ENCODE results near the gene IRF3.
A peak's percentile ranks its signal among the peaks of the same experiment; 100 is the strongest.

The IRF3 gene

DNA sequence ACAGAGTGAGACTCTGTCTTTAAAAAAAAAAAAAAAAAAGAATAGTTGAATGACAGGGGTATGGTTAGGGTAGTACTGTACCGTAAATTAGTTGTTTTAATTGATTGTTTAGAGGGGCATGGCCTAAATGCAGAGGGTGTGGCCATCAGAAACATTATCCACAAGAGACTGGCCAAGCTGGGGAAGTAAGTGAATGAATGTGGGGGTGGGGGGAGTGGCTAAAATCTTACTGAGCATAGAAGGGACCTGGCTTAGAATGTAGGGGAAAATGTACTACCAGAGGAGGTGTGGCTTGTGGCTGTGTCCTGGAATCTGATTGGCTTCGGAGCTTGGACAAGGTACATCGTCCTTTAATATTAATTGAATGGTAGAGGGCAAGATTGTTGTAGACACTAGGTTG is 3.9 kb upstream of the IRF3 start:
- DNase-seq (ENCODE audit: low read depth in 2 of 2), result no peak

DNA sequence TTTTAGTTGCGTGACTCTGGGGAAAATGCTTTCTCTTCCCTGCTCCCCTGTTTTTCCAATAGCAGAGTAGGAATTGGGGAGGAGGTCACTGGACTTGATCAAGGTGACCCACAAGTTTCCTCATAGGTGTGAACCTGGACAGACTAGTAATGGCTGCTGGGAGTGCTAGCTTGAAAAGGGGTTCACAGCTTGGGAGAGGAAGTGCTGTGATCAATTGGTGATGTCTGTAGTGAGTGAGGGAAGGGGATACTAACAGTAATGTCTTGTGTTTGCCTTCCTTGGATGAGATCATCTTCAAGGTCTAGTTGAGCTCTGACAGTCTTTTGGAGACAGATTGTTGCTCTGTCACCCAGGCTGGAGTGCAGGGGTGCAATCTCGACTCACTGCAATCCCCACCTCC is 1.8 kb upstream of the IRF3 start:
- DNase-seq (ENCODE audit: low read depth in 2 of 2), result no peak

DNA sequence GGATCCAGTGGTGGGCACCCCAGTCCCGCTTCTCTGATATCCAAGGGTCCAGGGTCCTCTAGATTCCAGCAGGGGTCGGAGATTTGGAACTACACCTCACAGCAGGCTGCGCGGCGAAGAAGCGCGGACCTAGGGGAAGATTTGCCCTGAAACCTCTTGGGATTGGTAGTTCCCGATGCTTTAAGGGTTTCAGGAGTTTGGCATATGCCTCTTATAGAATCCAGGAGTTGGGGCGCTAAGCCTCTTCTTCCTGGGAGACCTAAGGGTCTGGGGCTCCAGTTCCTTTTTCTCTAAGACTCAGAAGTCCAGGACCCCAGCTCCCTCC is 425 bp upstream of the IRF3 start:
- no peak for DNase-seq (ENCODE audit: low read depth in 2 of 2)

DNA sequence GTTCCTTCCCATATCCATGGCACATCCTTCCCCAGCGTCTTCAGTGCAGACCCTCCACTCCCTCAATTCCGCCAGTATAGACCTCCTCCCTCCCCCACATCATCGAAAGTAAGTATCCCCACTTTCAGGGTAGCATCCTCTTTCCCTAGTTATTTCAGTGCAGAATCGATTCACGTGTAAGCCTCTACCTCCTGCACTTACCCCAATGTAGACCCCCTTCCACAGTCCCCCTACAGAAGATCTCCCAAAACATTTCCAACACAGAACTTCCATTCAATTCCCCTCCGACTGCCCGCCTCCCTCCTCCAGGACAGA is 664 bp downstream of the IRF3 start:
- no peak for DNase-seq (ENCODE audit: low read depth in 2 of 2)

DNA sequence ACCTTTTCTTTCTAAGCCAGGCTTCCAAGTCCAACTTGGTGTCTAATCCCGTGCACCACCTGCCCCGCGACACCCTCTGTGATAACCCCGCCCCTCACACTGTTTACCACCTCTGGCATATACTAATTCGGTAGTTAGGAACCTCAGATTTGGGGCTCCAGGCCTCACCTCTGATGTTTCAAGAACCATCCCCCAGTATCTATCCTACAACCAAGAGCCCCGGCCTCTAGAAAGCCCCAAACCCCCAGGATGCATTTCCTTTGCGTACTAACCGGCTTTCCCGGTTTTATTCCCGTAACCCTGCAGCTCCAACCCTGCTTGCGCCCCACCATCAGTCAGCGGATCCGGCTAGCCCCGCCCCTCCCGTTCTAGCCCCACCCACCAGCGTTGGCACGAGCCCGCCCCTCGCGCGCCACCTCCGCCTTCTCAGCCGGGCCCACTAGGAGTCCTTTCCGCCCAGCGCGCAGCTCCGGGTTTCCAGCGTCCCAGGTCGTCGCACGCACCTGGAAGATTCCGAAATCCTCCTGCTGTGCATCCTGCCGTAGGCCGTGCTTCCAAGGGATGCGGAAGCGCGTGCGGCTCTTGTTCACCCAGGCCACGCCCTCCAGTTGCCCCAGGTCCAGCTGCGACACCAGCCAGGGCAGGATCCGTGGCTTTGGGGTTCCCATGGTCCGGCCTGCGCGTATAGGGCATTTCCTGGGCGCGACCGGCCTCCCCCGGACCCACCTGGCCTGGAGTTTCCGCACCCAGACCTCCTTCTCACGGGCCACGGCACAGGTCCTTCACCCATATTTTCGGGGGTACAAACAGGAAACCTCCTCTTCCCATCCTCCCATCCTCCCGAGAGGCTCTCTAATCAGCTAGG is 1.3 kb downstream of the IRF3 start:
- peak; percentile 83 to 96 for DNase-seq (ENCODE audit: low read depth in 2 of 2)

DNA sequence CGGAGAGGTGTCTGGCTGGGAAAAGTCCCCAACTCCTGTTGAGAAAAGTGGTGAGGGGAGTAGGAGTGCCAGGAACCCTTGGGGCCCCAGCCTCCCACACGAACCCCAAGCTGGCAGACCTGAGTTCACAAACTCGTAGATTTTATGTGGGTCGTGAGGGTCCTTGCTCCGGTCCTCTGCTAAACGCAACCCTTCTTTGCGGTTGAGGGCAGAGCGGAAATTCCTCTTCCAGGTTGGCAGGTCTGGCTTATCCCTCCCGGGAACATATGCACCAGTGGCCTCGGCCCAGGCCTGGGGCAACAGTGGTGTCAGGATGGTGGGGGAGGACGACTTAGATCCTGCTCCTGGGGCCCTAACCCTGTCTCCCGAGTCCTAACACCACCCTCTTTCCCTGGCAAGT is 2.4 kb downstream of the IRF3 start:
- no peak for DNase-seq (ENCODE audit: low read depth in 2 of 2)

DNA sequence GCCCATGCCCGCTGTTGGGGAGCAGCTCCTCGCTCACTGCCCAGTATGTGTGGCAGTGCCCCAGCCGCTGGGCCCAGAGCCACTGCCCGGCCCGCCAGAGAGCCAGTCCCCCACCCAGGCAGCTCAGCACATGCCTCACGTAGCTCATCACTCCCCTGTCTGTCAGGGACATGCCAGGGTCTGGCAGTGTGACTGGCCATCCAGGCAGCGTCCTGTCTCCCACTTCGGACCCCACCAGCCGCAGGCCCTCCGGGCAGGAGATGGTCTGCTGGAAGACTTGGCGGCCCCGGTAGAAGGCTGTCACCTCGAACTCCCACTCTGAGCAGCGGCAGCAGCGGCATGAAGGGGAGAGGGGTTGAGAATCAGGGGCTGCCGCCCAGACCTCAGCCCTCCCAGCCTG is 3.6 kb downstream of the IRF3 start:
- DNase-seq (ENCODE audit: low read depth in 2 of 2), result no peak

DNA sequence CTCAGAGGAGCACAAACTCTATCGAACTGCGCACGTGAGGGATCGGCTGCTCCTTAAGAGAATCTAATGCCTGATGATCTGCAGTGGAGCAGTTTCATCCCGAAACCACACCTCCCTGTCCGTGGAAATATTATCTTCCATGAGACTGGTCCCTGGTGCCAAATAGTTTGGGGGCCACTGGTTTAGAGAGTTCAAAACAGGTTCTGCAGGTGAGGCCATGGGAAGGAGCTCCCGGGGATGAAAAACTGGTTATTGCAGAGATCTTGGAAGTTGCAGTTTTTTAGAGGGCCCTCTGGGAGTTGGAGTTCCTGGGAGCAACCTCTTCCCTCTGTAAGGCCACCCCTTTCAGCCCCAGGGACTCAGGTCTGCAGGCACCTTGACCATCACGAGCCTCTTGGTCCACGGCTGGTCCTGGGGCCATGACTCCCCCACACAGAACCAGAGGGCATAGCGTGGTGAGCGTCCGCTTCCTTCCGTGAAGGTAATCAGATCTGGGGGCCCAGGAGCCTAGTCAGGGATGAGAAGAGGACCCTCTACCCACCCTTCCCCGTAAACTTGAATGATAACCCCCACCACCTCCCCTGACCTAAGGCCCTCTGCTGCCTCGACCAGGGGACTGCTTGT is 5.2 kb downstream of the IRF3 start:
- DNase-seq (ENCODE audit: low read depth in 2 of 2), result no peak

DNA sequence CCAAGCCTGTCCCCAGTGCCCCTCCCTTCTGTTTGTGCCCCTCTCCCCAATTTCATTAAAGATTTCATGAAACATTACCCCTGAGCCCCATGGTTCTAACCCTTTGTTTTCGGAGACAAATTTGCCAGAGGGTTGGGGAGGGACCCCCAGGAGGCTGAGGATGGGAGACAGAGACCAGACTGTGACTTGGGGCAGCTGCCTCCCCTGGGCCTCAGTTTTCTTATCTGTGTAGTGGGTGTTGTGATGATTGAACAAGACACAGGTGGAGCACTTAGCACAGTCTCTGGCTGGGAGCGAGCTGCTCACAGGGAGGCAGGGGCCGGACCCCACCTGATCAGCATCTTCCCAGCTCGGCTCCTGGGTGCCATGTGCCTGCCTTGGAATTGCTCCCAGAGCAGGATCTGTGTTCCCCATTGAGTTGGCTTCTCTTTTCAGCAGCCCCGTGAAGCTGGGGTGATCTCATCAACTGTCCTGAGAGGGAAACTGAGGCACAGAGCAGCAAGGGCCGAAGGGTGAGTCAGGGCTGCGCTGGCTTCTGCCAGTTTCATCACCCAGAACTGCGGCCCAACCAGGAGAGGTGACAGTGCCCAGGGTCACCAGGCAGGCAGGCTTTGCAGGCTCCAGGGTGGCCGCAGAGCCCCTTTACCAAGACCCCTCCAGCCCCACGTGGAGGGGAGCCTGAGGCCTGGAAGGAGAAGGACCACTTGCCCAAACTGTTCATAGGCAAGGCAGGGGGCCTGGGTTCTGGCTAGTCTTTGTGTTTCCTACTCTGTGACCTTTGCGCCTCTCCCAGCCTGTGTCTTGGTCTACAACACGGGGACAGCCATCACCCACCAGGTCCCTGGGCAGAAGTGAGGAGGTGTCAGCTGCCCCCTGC is 6.9 kb downstream of the IRF3 start:
- DNase-seq (ENCODE audit: low read depth in 2 of 2), result no peak

DNA sequence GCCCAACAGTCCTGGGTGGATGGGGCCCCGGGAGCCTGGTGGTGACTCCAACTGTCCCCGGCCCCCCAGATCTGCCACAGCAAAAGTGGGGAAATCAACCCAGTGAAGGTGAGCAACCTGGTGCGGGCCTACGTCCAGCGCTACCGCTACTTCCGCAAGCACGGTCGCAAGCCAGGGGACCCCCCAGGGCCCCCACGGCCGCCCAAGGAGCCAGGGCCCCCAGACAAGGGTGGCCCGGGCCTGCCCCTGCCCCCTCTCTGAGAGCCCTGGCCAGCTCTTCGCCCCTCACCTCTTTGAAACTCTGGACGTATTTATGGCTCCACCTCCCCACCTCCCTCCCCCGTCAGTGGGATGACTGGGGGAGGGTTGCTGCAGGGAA is 7.5 kb downstream of the IRF3 start:
- DNase-seq (ENCODE audit: low read depth in 2 of 2), result no peak

DNA sequence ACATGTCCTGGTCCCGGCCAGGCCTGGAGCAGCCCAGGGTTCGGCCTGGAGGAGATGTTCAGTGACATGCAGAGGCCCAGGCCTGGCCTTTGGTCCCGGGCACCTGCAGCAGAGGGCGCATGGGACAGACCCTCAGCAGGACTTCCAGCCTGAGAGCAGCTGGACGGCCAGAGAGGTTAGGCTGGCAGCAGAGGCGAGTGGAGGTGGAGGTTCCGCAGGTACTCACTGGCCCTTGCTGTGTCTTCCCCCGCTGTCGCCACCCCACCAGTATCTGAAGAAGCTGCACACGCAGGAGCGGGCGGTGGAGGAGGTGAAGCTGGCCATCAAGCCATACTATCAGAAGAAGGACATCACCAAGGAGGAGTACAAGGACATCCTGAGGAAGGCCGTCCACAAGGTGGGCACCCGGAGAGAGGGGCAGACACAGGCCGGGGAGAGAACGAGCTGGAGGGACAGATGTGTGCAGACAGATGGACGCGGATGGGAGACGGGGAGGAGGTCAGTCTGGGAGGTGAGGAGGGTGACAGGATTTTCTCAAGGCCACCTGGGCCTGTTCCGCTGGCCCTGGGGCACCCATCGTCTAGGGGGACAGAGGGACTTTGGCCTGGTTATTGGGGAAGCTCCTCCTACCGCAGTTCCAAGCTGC is 8.0 kb downstream of the IRF3 start:
- no peak for DNase-seq (ENCODE audit: low read depth in 2 of 2)

DNA sequence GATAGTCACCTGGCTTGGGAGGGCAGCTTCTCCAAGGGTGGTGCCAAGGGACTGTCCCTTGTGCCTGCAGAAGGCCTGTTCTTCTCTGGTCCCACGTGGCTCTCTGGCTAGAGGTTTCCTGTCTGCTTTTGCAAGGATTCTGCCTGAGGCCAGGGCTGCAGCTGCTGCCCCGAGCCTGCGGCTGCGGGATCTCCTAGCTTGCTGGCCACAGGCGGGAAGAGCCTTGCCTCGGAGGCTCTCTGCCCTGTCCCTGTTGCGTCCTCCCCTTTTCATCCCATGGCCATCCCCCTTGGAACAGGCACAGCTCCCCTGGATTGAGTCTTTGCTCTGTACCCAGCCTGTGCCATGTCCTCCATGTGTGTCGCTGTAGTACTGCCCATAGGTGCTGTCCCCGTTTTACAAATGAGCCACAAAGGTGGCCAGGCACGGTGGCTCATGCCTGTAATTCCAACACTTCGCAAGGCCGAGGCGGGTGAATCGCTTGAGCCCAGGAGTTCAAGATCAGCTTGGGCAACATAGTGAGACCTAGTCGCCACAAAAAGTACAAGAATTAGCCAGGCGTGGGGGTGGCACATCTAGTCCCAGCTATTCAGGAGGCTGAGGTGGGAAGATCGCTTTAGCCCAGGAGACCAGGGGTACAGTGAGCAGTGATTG is 9.1 kb downstream of the IRF3 start:
- DNase-seq (ENCODE audit: low read depth in 2 of 2), result no peak

DNA sequence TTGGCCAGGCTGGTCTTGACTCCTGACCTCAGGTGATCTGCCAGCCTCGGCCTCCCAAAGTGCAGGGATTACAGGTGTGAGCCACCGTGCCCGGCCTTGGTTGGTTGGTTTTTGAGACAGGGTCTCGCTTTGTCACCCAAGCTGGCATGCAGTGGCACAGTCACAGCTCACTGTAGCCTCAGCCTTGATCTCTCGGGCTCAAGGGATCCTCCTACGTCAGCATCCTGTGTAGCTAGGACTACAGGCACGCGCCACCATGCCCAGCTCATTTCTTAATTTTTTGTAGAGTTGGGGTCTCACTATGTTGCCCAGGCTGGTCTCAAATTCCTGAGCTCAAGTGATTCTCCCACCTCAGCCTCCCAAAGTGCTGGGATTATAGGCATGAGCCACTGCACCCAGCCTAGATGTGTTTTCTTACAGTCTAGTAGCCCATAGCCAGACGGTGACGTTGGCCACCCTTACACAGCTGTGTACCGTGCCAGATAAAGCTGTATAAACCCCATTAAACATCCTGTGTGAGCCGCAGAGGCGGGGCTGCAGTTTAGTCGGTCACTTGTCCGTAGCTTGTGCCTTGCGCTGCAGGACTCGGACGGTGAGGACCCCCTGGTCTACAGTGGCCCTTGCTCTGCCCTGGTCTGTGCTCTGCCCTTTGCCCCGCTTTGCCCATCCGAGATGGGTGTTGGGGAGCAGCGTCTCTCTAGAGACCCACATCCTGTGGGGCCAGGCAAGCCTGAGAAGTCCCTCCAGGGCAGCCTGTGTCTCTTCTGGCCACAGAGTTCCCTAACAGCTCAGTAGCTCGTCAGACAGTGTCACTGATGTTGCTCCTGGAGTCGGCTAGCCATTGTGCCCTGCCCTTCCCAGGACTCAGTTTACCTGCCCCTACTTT is 9.8 kb downstream of the IRF3 start:
- DNase-seq (ENCODE audit: low read depth in 2 of 2), result no peak

DNA sequence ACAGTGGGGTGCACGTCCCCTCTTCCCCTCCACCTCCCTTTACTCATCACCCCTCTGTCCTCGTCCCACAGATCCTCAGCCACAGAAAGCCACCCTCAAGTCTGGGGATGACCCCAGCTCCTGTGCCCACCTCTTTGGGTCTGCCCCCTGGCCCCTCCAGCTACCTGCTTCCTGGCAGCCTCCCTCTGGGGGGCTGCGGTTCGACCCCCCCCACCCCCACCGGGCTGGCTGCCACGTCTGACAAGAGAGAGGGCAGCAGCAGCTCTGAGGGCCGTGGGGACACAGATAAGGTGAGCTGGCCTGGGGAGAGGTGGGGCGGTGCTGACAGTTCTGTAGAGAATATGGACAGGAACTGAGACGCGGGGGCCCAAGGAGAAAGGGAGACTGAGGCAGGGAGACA is 11.1 kb downstream of the IRF3 start:
- DNase-seq (ENCODE audit: low read depth in 2 of 2), result no peak

DNA sequence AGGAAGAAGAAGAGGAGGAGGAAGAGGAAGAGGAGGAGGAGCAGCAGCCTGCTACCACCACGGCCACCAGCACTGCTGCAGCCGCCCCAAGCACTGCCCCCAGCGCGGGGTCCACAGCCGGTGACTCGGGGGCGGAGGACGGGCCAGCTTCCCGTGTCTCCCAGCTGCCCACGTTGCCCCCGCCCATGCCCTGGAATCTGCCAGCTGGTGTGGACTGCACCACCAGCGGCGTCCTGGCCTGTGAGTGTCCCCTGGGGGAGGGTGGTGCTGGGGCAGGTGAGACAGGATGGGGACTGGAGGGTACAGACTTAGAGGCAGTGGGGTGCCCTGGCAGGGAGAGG is 12.2 kb downstream of the IRF3 start:
- no peak for DNase-seq (ENCODE audit: low read depth in 2 of 2)

DNA sequence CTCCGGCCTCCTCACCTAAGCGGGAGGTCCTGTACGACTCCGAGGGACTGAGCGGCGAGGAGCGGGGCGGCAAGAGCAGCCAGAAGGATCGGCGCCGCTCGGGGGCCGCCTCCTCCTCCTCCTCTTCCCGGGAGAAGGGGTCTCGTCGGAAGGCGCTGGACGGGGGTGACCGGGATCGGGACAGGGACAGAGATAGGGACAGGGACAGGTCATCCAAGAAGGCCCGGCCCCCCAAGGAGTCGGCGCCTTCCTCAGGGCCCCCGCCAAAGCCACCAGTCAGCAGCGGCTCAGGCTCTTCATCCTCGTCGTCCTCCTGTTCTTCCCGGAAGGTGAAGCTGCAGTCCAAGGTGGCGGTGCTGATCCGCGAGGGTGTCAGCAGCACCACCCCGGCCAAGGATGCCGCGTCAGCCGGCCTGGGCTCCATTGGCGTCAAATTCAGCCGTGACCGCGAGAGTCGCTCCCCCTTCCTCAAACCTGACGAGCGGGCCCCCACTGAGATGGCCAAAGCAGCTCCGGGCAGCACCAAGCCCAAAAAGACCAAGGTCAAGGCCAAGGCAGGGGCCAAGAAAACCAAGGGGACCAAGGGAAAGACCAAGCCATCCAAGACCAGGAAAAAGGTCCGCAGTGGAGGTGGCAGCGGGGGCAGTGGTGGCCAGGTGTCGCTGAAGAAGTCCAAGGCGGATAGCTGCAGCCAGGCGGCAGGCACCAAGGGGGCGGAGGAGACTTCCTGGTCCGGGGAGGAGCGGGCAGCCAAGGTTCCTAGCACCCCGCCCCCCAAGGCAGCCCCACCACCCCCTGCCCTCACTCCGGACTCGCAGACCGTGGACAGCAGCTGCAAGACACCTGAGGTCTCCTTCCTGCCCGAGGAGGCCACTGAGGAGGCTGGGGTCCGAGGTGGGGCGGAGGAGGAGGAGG is 12.8 kb downstream of the IRF3 start:
- DNase-seq (ENCODE audit: low read depth in 2 of 2), result no peak

DNA sequence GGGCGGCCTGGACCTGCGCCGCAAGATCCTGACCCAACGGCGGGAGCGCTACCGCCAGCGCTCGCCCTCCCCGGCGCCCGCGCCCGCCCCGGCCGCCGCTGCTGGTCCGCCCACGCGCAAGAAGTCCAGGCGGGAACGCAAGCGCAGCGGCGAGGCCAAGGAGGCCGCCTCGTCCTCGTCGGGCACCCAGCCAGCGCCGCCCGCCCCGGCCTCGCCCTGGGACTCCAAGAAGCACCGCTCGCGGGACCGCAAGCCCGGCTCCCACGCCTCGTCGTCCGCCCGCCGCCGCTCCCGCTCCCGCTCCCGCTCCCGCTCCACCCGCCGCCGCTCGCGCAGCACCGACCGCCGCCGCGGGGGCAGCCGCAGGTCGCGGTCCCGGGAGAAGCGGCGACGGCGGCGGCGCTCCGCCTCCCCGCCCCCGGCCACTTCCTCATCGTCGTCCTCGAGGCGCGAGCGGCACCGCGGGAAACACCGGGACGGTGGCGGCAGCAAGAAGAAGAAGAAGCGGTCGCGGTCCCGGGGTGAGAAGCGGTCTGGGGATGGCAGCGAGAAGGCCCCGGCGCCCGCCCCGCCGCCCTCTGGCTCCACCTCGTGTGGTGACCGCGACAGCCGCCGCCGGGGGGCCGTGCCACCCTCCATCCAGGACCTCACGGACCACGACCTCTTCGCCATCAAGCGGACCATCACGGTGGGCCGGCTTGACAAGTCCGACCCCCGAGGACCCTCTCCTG is 13.7 kb downstream of the IRF3 start:
- no peak for DNase-seq (ENCODE audit: low read depth in 2 of 2)

DNA sequence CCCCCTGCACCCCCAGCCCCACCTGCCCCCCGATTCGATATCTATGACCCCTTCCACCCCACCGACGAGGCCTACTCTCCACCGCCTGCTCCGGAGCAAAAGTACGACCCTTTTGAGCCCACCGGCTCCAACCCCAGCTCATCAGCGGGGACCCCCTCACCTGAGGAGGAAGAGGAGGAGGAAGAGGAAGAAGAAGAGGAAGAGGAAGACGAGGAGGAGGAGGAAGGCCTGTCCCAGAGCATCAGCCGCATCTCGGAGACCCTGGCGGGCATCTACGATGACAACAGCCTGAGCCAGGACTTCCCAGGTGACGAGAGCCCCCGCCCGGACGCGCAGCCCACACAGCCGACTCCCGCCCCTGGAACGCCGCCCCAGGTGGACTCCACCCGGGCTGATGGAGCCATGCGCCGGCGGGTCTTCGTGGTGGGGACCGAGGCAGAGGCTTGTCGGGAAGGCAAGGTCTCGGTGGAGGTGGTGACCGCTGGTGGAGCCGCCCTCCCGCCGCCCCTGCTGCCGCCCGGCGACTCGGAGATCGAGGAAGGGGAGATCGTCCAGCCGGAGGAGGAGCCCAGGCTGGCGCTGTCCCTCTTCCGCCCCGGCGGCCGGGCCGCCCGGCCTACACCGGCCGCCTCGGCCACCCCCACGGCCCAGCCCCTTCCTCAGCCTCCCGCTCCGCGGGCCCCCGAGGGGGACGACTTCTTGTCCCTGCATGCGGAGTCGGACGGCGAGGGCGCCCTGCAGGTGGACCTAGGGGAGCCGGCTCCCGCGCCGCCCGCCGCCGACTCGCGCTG is 14.4 kb downstream of the IRF3 start:
- no peak for DNase-seq (ENCODE audit: low read depth in 2 of 2)
